K562 (cell line): Measurements from ENCODE around the gene CTDSP2. TPM values are rescaled to one million over a fixed set of nuclear protein-coding genes. Genes with fewer than 3 reads are reported as not detected.

Source experiments
- ATAC-seq: fragments of 200-7000 bp; cut with Tn5 transposase; 3 replicates; pipeline ENCODE4 v1.9.1; 2020; ENCODE audit warnings: moderate library complexity
- BruUV-seq: library from RNA; stranded (reverse); fragments of 400-500 nt; replicated peaks from 2 replicates; lab custom pipeline; 2021; lab: Mats Ljungman, UMichigan
- CTCF ChIA-PET: fragments of 300-600 bp; formaldehyde crosslinking; extraction: SDS; loops from one replicate; lab custom pipeline; 2021; ENCODE audit warnings: low intra/inter-chr PET ratio; lab: Yijun Ruan, JAX
- POLR2A ChIA-PET: fragments of 300-600, 350-650 bp; sonication (Branson Sonifier 250); formaldehyde crosslinking; extraction: SDS; loops from one replicate; lab custom pipeline; 2021; ENCODE audit warnings: antibody characterized with exemption, inconsistent platforms; lab: Yijun Ruan, JAX
- DNase-seq, 4 experiments: peaks; one replicate each; pipeline versions ENCODE4 v3.0.0 to v3.0.0-alpha.2; 2011 to 2018; ENCODE audit warnings: low spot score in 3 of 4, mixed read lengths in 3 of 4; ENCODE audit errors: extremely low read depth in 1 of 4
- FAIRE-seq: peaks from 2 replicates; lab custom pipeline; 2011; peaks lifted over from hg19 to GRCh38; lab: Jason Lieb, UNC
- H2AFZ ChIP-seq: 2 replicates; pipeline ENCODE4 v1.6.0; 2011; ENCODE audit warnings: low read depth, low read length, control low read depth, inconsistent platforms
- H3K27ac ChIP-seq: fragments of 200-600 bp; 3 replicates; pipeline ENCODE4 v1.8.0; 2011; ENCODE audit warnings: low read depth, mild to moderate bottlenecking, control low read depth, inconsistent platforms, low read length, moderate library complexity, mixed read lengths; ENCODE audit errors: extremely low read depth
- H3K27me3 ChIP-seq, 2 experiments: fragments of 300-600 bp in 1 of 2; 2 replicates in 1 of 2; 3 replicates in 1 of 2; pipeline versions ENCODE4 v1.6.0 to v1.8.0; 2011; ENCODE audit warnings: inconsistent platforms in 2 of 2, low read length in 2 of 2, mild to moderate bottlenecking in 1 of 2, mixed read lengths in 1 of 2, moderate library complexity in 1 of 2; ENCODE audit not compliant: control insufficient read depth in 2 of 2, insufficient read depth in 2 of 2
- H3K36me3 ChIP-seq: fragments of 300-600 bp; 3 replicates; pipeline ENCODE4 v1.8.0; 2011; ENCODE audit warnings: mild to moderate bottlenecking, low read length, inconsistent platforms; ENCODE audit not compliant: control insufficient read depth, insufficient read depth
- H3K4me1 ChIP-seq, 2 experiments: fragments of 200-600 bp in 1 of 2; replicated peaks in 1 of 2; 2 replicates in 1 of 2; 3 replicates in 1 of 2; pipeline versions ENCODE4 v1.5.1 to v1.8.0; 2011; ENCODE audit warnings: inconsistent platforms in 2 of 2, low read length in 2 of 2, mild to moderate bottlenecking in 1 of 2, mixed read lengths in 1 of 2, moderate library complexity in 1 of 2; ENCODE audit not compliant: control insufficient read depth in 2 of 2, insufficient read depth in 2 of 2
- H3K4me2 ChIP-seq: 2 replicates; pipeline ENCODE4 v1.6.1; 2011; ENCODE audit warnings: low read length, control low read depth, inconsistent platforms, mixed read lengths; ENCODE audit not compliant: insufficient read depth
- H3K4me3 ChIP-seq: fragments of 200-600 bp; sonication (generic), shearing (Covaris generic); 2 replicates; pipeline ENCODE4 v1.5.1; 2016; ENCODE audit warnings: control low read depth, inconsistent platforms
- H3K79me2 ChIP-seq: fragments of 200-600 bp; 3 replicates; pipeline ENCODE4 v1.8.0; 2011; ENCODE audit warnings: low read length, inconsistent platforms; ENCODE audit not compliant: control insufficient read depth, insufficient read depth
- H3K9ac ChIP-seq, 2 experiments: 2 replicates each; pipeline versions ENCODE4 v1.6.0 to v1.6.1; 2011; ENCODE audit warnings: low read depth in 2 of 2, low read length in 2 of 2, control low read depth in 1 of 2, inconsistent platforms in 1 of 2, mild to moderate bottlenecking in 1 of 2, mixed read lengths in 1 of 2; ENCODE audit not compliant: insufficient read depth in 1 of 2
- H3K9me1 ChIP-seq: one replicate; pipeline ENCODE4 v1.6.0; 2011; ENCODE audit warnings: inconsistent platforms, mild to moderate bottlenecking, low read length, moderate library complexity; ENCODE audit not compliant: control insufficient read depth, insufficient read depth
- H3K9me3 ChIP-seq: replicated peaks from 2 replicates; pipeline ENCODE4 v1.5.1; 2011; ENCODE audit warnings: low read depth, low read length, inconsistent platforms; ENCODE audit not compliant: control insufficient read depth, insufficient read depth
- H4K20me1 ChIP-seq: replicated peaks from 2 replicates; pipeline ENCODE4 v1.6.1; 2011; ENCODE audit warnings: low read length, inconsistent platforms, mixed read lengths; ENCODE audit not compliant: control insufficient read depth, insufficient read depth
- ARID4B ChIP-seq: sonication (generic); formaldehyde crosslinking; IDR thresholded peaks from 2 replicates; pipeline ENCODE4 v1.8.0; 2022; ENCODE audit warnings: mild to moderate bottlenecking, missing genetic modification reagents
- CREB1 ChIP-seq, 2 experiments: sonication (generic) in 1 of 2; formaldehyde crosslinking in 1 of 2; IDR thresholded peaks; 2 replicates each; pipeline versions ENCODE4 v1.6.1 to v1.8.0; 2012 to 2022; ENCODE audit warnings: inconsistent platforms in 1 of 2, mild to moderate bottlenecking in 1 of 2, missing genetic modification reagents in 1 of 2, moderate library complexity in 1 of 2
- KLF13 ChIP-seq: fragments of 450-650 bp; IDR thresholded peaks from 2 replicates; pipeline ENCODE4 v1.6.1; 2016; ENCODE audit warnings: missing genetic modification characterization, low read depth, mild to moderate bottlenecking, missing compliant biosample characterization, moderate library complexity, borderline replicate concordance
- POLR2A ChIP-seq: fragments of 450-650 bp; conservative IDR thresholded peaks from 2 replicates; pipeline ENCODE4 v1.6.1; 2016
- SUPT5H ChIP-seq: fragments of 450-650 bp; IDR thresholded peaks from 2 replicates; pipeline ENCODE4 v1.6.1; 2016
- TAF7 ChIP-seq: fragments of 450-650 bp; IDR thresholded peaks from 2 replicates; pipeline ENCODE4 v1.6.1; 2016; ENCODE audit warnings: missing genetic modification characterization, missing compliant biosample characterization
- ZNF277 ChIP-seq: fragments of 250-450 bp; sonication (Bioruptor Pico); IDR thresholded peaks from 2 replicates; pipeline ENCODE4 v1.8.0; 2022; ENCODE audit warnings: inconsistent platforms, mild to moderate bottlenecking, moderate library complexity, borderline replicate concordance
- ZSCAN32 ChIP-seq: fragments of 450-650 bp; formaldehyde crosslinking; IDR thresholded peaks from 2 replicates; pipeline ENCODE4 v1.4.0; 2020; ENCODE audit warnings: mild to moderate bottlenecking, moderate library complexity
- WGBS: fragments of 100-300 bp; shearing (Covaris generic); methylation state at CpG from one replicate; pipeline ENCODE4 v1.1.6; 2016; ENCODE audit warnings: low coverage, mixed read lengths; ENCODE audit not compliant: insufficient coverage; ENCODE audit errors: missing lambda C conversion rate; 5-methylcytosine and 5-hydroxymethylcytosine counted together
- in situ Hi-C: fragments of 300-500 bp; cut with MboI; formaldehyde crosslinking; loops from 4 replicates; pipeline ENCODE4 v1.15.0; 2018; ENCODE audit warnings: inconsistent platforms, mixed read lengths
- intact Hi-C: fragments of 100-400 bp; cut with micrococcal nuclease; formaldehyde crosslinking; loops from 2 replicates; pipeline ENCODE4 v1.14.2; 2022
- polyA plus RNA-seq, 8 experiments: library from polyadenylated mRNA; depleted of rRNA in 4 of 8; stranded (reverse) in 5 of 8; unstranded in 3 of 8; fragments of >200 nt; fragmentation: Nextera tagmentation in 2 of 8; fragmentation: Illumina TruSeq in 1 of 8; extraction: Ambion mirVana in 2 of 8; extraction: Trizol in 1 of 8; gene quantifications; 2 replicates each; pipeline versions ENCODE4 v1.2.1 to v1.2.3, GENCODE V29; 2011 to 2014; ENCODE audit warnings: inconsistent platforms in 1 of 8, missing spikeins in 1 of 8
- total RNA-seq, 7 experiments: library from RNA; depleted of rRNA in 6 of 7; stranded (reverse); fragments of >200 nt in 6 of 7; fragmentation: Illumina TruSeq in 2 of 7; extraction: Trizol in 2 of 7; gene quantifications; 2 replicates each; pipeline versions ENCODE4 v1.2.1 to v1.2.3, GENCODE V29; 2011 to 2021; ENCODE audit warnings: low replicate concordance in 1 of 7

Gene CTDSP2
- total and polyA plus RNA-seq, 9 of the 15 experiments (the other 6 are each of a cell fraction or from before 2014, with no cell fraction given) = 20.4 to 108 (median 47.7) TPM

- BruUV-seq = no TSS peak
- intact Hi-C loops = no loop called here
- no peaks in the 10 kb centered on the region for H4K20me1 ChIP-seq
- H3K27me3 ChIP-seq = no peaks in the 10 kb centered on the region
- no peaks in the 10 kb centered on the region for H3K9me1 ChIP-seq
- ATAC-seq (no peak), FAIRE-seq (no peak), DNase-seq (no peak)
- H3K4me1 ChIP-seq = peaks cover 29 to 32% of the 10 kb centered on the region in 2 experiments
- peak overlapping the region; percentile 76 for H2AFZ ChIP-seq
- H3K4me3 ChIP-seq = no peak overlapping the region
- H3K9me3 ChIP-seq = no peaks in the 10 kb centered on the region
- WGBS = 56% methylated on average over 14 of the region's 14 CpGs
- in situ Hi-C loops = no loop called here
- TF ChIP-seq ARID4B (no peak), TAF7 (tag) (no peak), ZSCAN32 (CRISPR knock-in tag) (no peak), POLR2A (no peak), CREB1 (IDR thresholded peaks at IDR 0.05) (no peak), CREB1 (CRISPR knock-in tag; IDR thresholded peaks at IDR 0.05) (no peak), SUPT5H (no peak), KLF13 (no peak), ZNF277 (no peak)
- POLR2A ChIA-PET = interaction anchor here (1.1 to 1.3 kb wide), 3 partner anchors 13 to 25 kb away, joined by 4 read pairs; no protein-coding TSS in a partner anchor
- CTCF ChIA-PET = interaction anchor here (1.1 kb wide), 1 partner anchor 59 kb away, joined by 3 read pairs; no protein-coding TSS in a partner anchor
- H3K36me3 ChIP-seq = no peaks in the 10 kb centered on the region
- no peak overlapping the region for H3K4me2 ChIP-seq
- no peak overlapping the region for H3K9ac ChIP-seq
- no peak overlapping the region for H3K27ac ChIP-seq
- H3K79me2 ChIP-seq = no peaks in the 10 kb centered on the region
These were observed 43.9 kb upstream of the CTDSP2 start for GRCh38 chr12:57890191-57891115.
